ENCODE data around the gene PFKL. TPM values are rescaled to one million over a fixed set of nuclear protein-coding genes. Genes with fewer than 3 reads are reported as not detected.

Gene PFKL
- total RNA-seq, 1 experiment from 2014 or later: 78.9 TPM

DNA sequence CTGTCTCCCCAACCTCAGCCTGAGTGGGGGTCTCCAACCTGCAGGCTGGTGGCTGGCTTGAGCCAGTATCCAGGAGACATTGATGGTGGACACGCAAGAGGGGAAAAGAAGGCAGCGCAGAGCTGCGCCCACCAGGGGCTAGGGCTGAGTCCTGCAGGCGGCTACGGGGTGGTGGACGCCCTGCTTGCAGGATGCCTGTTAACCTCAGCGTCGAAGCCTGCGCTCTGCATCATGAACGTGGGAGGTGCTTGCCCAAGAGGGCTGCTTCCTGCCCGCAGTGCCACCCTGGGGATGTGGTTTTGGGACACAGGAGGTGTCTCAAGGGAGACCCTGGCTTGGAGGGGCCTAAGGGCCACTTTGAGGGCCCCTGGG lies 27.7 kb downstream of the PFKL start:
- Mint-ChIP-seq H3K9me3 (ENCODE audit: low read depth, unreplicated experiment) (no peaks in the 10 kb centered on the region), H3K27ac (ENCODE audit: unreplicated experiment) (no peak overlapping the region), H3K27me3 (ENCODE audit: unreplicated experiment) (no peaks in the 10 kb centered on the region), H3K4me3 (ENCODE audit: low read depth, unreplicated experiment) (no peak overlapping the region), H3K36me3 (ENCODE audit: insufficient read depth, unreplicated experiment) (peaks cover 14% of the 10 kb centered on the region), H3K4me1 (ENCODE audit: low read depth, unreplicated experiment) (no peaks in the 10 kb centered on the region)
- CTCF ChIA-PET: no interaction called here
- TF ChIP-seq, protein P1, sequence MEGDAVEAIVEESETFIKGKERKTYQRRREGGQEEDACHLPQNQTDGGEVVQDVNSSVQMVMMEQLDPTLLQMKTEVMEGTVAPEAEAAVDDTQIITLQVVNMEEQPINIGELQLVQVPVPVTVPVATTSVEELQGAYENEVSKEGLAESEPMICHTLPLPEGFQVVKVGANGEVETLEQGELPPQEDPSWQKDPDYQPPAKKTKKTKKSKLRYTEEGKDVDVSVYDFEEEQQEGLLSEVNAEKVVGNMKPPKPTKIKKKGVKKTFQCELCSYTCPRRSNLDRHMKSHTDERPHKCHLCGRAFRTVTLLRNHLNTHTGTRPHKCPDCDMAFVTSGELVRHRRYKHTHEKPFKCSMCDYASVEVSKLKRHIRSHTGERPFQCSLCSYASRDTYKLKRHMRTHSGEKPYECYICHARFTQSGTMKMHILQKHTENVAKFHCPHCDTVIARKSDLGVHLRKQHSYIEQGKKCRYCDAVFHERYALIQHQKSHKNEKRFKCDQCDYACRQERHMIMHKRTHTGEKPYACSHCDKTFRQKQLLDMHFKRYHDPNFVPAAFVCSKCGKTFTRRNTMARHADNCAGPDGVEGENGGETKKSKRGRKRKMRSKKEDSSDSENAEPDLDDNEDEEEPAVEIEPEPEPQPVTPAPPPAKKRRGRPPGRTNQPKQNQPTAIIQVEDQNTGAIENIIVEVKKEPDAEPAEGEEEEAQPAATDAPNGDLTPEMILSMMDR (IDR thresholded peaks at IDR 0.05; ENCODE audit: unreplicated experiment): no peak
- no TSS peak for BruUV-seq (replicated peaks)
- intact Hi-C loops (cut with micrococcal nuclease; ENCODE audit: unreplicated experiment): no loop called here
- DNase-seq: no peak

DNA sequence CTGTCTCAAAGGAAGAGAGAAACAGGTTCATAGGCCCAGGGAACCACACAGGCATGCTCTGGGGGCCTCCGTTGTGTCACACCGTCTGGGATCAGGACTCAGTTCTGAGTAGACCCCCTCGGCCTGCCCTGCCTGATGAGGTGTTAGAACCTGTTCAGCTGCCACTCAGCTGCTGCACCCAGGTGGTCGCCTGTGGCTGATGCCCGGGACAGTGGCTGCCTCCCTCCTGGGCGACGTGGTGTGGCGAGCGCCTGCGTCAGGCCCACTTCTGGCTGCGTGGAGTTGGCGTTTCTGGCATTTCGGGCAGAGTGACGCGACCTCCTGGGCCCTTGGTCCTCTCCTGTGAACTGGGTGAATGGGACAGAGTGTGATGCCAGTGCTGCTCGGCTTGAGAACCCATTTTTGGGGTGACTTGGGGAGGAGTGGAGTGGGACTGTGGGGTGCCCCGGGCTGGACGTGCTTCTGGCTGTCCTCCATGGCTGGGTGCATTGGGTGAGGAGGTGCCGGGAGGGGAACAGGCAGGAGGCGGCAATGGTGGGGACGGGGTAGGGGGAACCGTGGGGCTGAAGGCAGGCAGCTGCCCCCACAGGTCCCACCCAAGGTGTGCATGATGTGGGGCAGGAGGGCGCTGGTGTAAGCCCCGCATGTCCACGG lies 28.5 kb downstream of the PFKL start:
- Mint-ChIP-seq H3K9me3 (ENCODE audit: low read depth, unreplicated experiment) (no peaks in the 10 kb centered on the region), H3K4me1 (ENCODE audit: low read depth, unreplicated experiment) (no peaks in the 10 kb centered on the region), H3K4me3 (ENCODE audit: low read depth, unreplicated experiment) (no peak overlapping the region), H3K36me3 (ENCODE audit: insufficient read depth, unreplicated experiment) (peaks cover 22% of the 10 kb centered on the region), H3K27ac (ENCODE audit: unreplicated experiment) (peak overlapping the region; percentile 42), H3K27me3 (ENCODE audit: unreplicated experiment) (no peaks in the 10 kb centered on the region)
- intact Hi-C loops (cut with micrococcal nuclease; ENCODE audit: unreplicated experiment): no loop called here
- CTCF ChIA-PET: no interaction called here
- no TSS peak for BruUV-seq (replicated peaks)
- TF ChIP-seq, protein P1 (IDR thresholded peaks at IDR 0.05; ENCODE audit: unreplicated experiment): no peak
- DNase-seq: no peak

DNA sequence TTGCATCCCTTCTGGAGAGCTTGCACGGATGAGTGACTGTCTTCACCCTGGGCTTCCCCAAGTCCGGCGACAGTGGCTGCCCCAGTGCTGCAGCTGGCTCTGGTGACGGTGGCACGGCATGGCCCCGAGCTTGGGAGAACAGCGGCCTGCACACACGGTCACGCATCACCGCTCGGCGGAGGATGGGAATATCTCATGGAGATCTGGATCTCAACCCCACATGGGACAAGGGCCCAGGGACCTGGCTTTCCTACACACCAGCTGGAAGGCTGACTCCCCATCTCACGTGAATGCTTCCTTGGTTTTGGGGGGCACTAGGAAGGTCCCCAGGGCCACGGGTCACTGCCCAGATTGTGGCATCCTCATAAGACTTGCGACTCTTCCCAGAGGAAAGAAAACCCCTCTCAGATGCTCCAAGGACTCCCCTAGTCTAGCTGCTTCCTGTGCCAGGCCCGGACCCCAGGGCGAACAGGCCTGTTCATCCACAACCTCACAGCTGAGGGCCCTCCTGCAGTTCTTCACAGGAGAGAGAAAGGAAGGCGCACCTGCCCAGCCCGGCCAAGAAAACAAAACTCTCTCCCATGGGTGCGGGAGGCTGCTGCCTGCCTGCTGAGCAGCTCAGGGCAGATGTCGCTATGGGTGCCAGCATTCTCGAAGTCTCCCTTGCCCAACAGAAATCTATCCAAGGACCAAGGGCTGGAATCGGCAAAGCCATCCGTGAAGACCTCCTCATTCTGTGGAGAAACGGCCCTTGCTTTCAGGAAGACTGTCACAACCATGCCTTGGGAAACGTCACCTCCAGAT lies 29.4 kb downstream of the PFKL start:
- H3K36me3 Mint-ChIP-seq (ENCODE audit: insufficient read depth, unreplicated experiment): peaks cover 22% of the 10 kb centered on the region
- H3K4me3 Mint-ChIP-seq (ENCODE audit: low read depth, unreplicated experiment): no peak overlapping the region
- no peaks in the 10 kb centered on the region for H3K9me3 Mint-ChIP-seq (ENCODE audit: low read depth, unreplicated experiment)
- DNase-seq: no peak
- CTCF ChIA-PET: no interaction called here
- BruUV-seq (replicated peaks): no TSS peak
- H3K4me1 Mint-ChIP-seq (ENCODE audit: low read depth, unreplicated experiment): no peaks in the 10 kb centered on the region
- no peaks in the 10 kb centered on the region for H3K27me3 Mint-ChIP-seq (ENCODE audit: unreplicated experiment)
- TF ChIP-seq, protein P1 (IDR thresholded peaks at IDR 0.05; ENCODE audit: unreplicated experiment): no peak
- H3K27ac Mint-ChIP-seq (ENCODE audit: unreplicated experiment): no peak overlapping the region
- intact Hi-C loops (cut with micrococcal nuclease; ENCODE audit: unreplicated experiment): no loop called here

DNA sequence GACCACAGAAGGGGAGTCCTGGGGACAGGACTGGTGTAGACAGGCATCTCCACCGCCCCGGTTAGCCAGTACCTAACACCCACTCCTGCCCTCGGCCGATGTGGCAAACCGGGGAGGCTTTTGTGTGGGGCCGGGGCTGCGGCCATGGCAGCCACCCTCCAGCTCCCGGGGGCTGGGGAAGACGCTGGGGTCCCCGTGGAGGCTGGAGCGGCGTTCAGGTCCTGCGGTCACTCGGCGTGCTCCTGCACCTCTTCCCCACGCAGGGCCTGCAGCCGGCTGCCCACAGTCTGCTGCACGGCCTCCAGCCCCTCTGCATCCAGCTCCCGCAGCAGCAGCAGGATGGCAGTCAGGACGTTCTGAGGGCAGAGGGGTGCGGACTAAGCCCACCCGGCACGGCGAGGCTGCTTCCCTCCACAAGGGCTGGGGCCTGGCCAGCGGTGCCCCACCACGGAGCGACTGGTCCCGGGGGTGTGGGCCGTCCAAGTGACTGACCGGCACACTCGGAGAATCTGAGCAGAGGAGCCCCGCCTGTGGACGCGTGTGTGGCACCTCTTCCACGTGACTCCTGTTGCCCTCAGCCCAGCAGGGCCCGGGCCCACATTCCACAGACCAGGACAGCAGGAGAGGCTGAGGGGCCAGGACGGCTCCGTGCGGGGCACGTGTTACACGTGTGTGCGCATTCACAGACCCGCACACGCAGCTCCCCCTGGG lies 30.3 kb downstream of the PFKL start:
- H3K27ac Mint-ChIP-seq (ENCODE audit: unreplicated experiment): no peak overlapping the region
- no peaks in the 10 kb centered on the region for H3K4me1 Mint-ChIP-seq (ENCODE audit: low read depth, unreplicated experiment)
- peaks cover 22% of the 10 kb centered on the region for H3K36me3 Mint-ChIP-seq (ENCODE audit: insufficient read depth, unreplicated experiment)
- BruUV-seq (replicated peaks): no TSS peak
- TF ChIP-seq, protein P1 (IDR thresholded peaks at IDR 0.05; ENCODE audit: unreplicated experiment): no peak
- no peak overlapping the region for H3K4me3 Mint-ChIP-seq (ENCODE audit: low read depth, unreplicated experiment)
- DNase-seq: no peak
- CTCF ChIA-PET: no interaction called here
- no peaks in the 10 kb centered on the region for H3K9me3 Mint-ChIP-seq (ENCODE audit: low read depth, unreplicated experiment)
- intact Hi-C loops (cut with micrococcal nuclease; ENCODE audit: unreplicated experiment): no loop called here
- no peaks in the 10 kb centered on the region for H3K27me3 Mint-ChIP-seq (ENCODE audit: unreplicated experiment)

All from Calu3 (cell line).